Measurements from ENCODE around the gene CERK.

The CERK gene

DNA sequence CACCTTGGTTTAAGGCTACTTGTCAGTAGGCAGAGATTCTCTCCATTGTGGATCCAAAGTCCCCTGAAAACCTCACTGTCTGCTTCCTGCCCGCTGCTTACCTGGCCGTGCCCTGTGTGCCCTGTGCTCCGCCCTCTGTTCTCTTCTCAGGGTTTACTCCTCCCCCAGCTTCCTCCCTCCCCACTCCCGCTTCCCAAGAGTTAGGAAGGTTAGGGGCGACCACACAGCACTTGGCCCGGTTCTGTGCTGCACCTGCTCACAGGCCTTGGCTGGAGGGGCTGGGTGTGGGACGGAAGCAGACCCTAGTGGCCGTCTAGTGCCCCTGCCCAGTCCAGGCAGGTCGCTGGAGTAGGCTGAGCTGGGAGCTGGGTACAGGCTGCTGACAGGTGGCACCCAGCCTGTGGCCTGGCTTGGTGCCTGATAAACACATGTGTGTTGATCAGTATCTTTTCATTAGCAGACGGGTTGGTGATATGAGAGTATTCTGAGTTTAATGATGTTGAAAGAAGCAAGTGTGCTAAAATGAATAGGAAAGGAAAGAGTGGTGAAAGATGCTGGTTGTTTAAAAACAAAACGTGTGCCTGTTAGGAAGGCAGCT lies 77.3 kb downstream of the CERK start:
- no peak overlapping the region for H4K8ac ChIP-seq (ENCODE audit: low read depth, low read length)
- H3K56ac ChIP-seq (ENCODE audit: low read length), result no peak overlapping the region
- no peak overlapping the region for H3K9ac ChIP-seq (ENCODE audit: low read length)
- no peak overlapping the region for H3K23ac ChIP-seq (ENCODE audit: low read length)
- H3K4me1 ChIP-seq (ENCODE audit: control insufficient read depth, low read depth, low read length), result no peaks in the 10 kb centered on the region
- no peak overlapping the region for H3K4ac ChIP-seq (ENCODE audit: low read depth, low read length)
- H2BK5ac ChIP-seq (ENCODE audit: low read length), result no peak overlapping the region
- H2BK15ac ChIP-seq (replicated peaks; ENCODE audit: low read depth), result no peak overlapping the region
- no peak overlapping the region for H3K4me2 ChIP-seq (ENCODE audit: low read length)
- H4K5ac ChIP-seq (ENCODE audit: low read length), result no peak overlapping the region
- no peaks in the 10 kb centered on the region for H3K79me2 ChIP-seq (ENCODE audit: control insufficient read depth, insufficient read depth, low read length)
- no peak for DNase-seq
- no CpG with 5 or more reads among the region's 11 CpGs for WGBS (ENCODE audit: extremely low coverage, insufficient coverage, low lambda C conversion rate)
- no peaks in the 10 kb centered on the region for H3K36me3 ChIP-seq (ENCODE audit: control insufficient read depth, insufficient read depth, low read length)
- no peak overlapping the region for H2AK5ac ChIP-seq (ENCODE audit: low read length)
- H3K18ac ChIP-seq (ENCODE audit: low read length), result no peak overlapping the region
- no peak overlapping the region for H3K27ac ChIP-seq (ENCODE audit: low read depth, low read length)
- H3K27me3 ChIP-seq (ENCODE audit: insufficient read depth, low read length, poor library complexity), result no peaks in the 10 kb centered on the region
- no peaks in the 10 kb centered on the region for H3K79me1 ChIP-seq (ENCODE audit: low read length)
- H3K4me3 ChIP-seq (ENCODE audit: low read length), result no peak overlapping the region
- H2BK120ac ChIP-seq (ENCODE audit: low read depth, low read length), result no peak overlapping the region

DNA sequence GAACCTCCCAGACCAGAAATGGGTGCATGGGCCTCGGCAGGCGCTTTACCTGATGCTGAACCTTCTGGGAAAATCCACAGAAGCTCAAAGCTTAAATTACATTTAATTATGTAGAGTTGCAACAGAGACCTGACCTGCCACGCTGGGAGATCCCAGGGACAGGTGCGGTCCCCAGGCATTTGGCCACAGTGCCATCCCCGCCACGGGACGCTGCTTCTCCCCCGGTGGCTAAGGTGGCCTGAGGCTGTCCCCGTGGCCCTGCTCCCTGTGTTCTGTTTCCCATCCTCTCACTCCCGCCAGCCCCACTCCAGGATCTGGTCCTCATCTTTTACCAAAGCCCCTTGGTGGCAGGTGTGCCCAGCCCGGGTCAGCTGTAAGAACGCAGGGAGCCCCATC lies 78.3 kb downstream of the CERK start:
- no peak overlapping the region for H3K27ac ChIP-seq (ENCODE audit: low read depth, low read length)
- H3K79me2 ChIP-seq (ENCODE audit: control insufficient read depth, insufficient read depth, low read length), result no peaks in the 10 kb centered on the region
- no peak overlapping the region for H2BK5ac ChIP-seq (ENCODE audit: low read length)
- no peak overlapping the region for H3K4me2 ChIP-seq (ENCODE audit: low read length)
- no peak overlapping the region for H2BK120ac ChIP-seq (ENCODE audit: low read depth, low read length)
- no peak for DNase-seq
- no peak overlapping the region for H4K8ac ChIP-seq (ENCODE audit: low read depth, low read length)
- no peak overlapping the region for H3K23ac ChIP-seq (ENCODE audit: low read length)
- H3K36me3 ChIP-seq (ENCODE audit: control insufficient read depth, insufficient read depth, low read length), result no peaks in the 10 kb centered on the region
- no peaks in the 10 kb centered on the region for H3K79me1 ChIP-seq (ENCODE audit: low read length)
- no peak overlapping the region for H3K56ac ChIP-seq (ENCODE audit: low read length)
- H4K5ac ChIP-seq (ENCODE audit: low read length), result no peak overlapping the region
- no peaks in the 10 kb centered on the region for H3K27me3 ChIP-seq (ENCODE audit: insufficient read depth, low read length, poor library complexity)
- no peak overlapping the region for H3K4me3 ChIP-seq (ENCODE audit: low read length)
- H2BK15ac ChIP-seq (replicated peaks; ENCODE audit: low read depth), result no peak overlapping the region
- no CpG with 5 or more reads among the region's 12 CpGs for WGBS (ENCODE audit: extremely low coverage, insufficient coverage, low lambda C conversion rate)
- no peak overlapping the region for H3K18ac ChIP-seq (ENCODE audit: low read length)
- no peak overlapping the region for H2AK5ac ChIP-seq (ENCODE audit: low read length)
- no peak overlapping the region for H3K4ac ChIP-seq (ENCODE audit: low read depth, low read length)
- H3K4me1 ChIP-seq (ENCODE audit: control insufficient read depth, low read depth, low read length), result no peaks in the 10 kb centered on the region
- no peak overlapping the region for H3K9ac ChIP-seq (ENCODE audit: low read length)

DNA sequence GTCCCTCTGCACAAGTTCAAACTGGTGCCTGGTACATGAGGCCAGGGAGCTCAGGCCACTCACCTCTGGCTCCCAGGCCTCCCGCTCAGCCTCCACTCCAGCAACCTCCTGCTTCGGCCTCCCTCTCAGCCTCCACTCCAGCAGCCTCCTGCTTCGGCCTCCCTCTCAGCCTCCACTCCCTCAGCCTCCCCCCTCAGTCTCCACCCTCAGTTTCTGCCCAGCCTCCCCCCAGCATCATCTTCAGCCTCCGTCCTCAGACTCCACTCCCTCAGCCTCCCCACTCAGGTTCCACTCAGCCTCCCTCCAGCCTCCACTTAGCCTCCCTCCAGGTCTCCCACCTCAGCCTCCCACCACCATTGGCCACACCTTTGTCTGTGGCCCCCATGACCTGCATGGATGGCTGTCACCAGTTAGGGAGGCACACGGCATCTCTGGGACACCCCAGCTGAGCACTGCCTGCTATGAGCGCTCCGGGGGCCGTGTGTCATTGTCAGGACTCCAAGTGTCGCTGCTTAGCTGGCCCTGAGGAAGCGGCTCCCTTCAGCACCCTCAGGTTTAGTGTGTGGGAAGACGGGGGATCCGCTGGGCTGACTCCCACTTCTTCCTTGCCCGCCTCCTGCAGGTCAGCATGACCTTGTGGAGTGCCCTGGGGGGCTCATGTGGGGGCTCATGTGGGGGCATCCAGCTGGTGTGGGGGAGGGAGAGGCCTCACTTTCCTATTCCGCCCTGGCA lies 78.8 kb downstream of the CERK start:
- Histone ChIP-seq H3K79me2 (ENCODE audit: control insufficient read depth, insufficient read depth, low read length) (no peaks in the 10 kb centered on the region), H2BK5ac (ENCODE audit: low read length) (no peak overlapping the region), H4K5ac (ENCODE audit: low read length) (no peak overlapping the region), H3K4me2 (ENCODE audit: low read length) (no peak overlapping the region), H2BK120ac (ENCODE audit: low read depth, low read length) (no peak overlapping the region), H3K18ac (ENCODE audit: low read length) (no peak overlapping the region), H3K23ac (ENCODE audit: low read length) (no peak overlapping the region), H3K27me3 (ENCODE audit: insufficient read depth, low read length, poor library complexity) (no peaks in the 10 kb centered on the region), H2BK15ac (replicated peaks; ENCODE audit: low read depth) (no peak overlapping the region), H4K8ac (ENCODE audit: low read depth, low read length) (no peak overlapping the region), H3K9ac (ENCODE audit: low read length) (no peak overlapping the region), H3K4ac (ENCODE audit: low read depth, low read length) (no peak overlapping the region), H3K79me1 (ENCODE audit: low read length) (no peaks in the 10 kb centered on the region), H2AK5ac (ENCODE audit: low read length) (no peak overlapping the region), H3K4me1 (ENCODE audit: control insufficient read depth, low read depth, low read length) (no peaks in the 10 kb centered on the region), H3K36me3 (ENCODE audit: control insufficient read depth, insufficient read depth, low read length) (no peaks in the 10 kb centered on the region), H3K27ac (ENCODE audit: low read depth, low read length) (no peak overlapping the region), H3K4me3 (ENCODE audit: low read length) (no peak overlapping the region), H3K56ac (ENCODE audit: low read length) (no peak overlapping the region)
- WGBS (ENCODE audit: extremely low coverage, insufficient coverage, low lambda C conversion rate), result no CpG with 5 or more reads among the region's 14 CpGs
- no peak for DNase-seq

GRCh38 chr22:46657996-46658947 lies 79.8 kb downstream of the CERK start:
- Histone ChIP-seq H2BK5ac (ENCODE audit: low read length) (no peak overlapping the region), H3K4ac (ENCODE audit: low read depth, low read length) (no peak overlapping the region), H3K27me3 (ENCODE audit: insufficient read depth, low read length, poor library complexity) (no peaks in the 10 kb centered on the region), H3K4me3 (ENCODE audit: low read length) (no peak overlapping the region), H3K18ac (ENCODE audit: low read length) (no peak overlapping the region), H3K9ac (ENCODE audit: low read length) (no peak overlapping the region), H2BK15ac (replicated peaks; ENCODE audit: low read depth) (no peak overlapping the region), H3K23ac (ENCODE audit: low read length) (no peak overlapping the region), H3K4me2 (ENCODE audit: low read length) (no peak overlapping the region), H3K4me1 (ENCODE audit: control insufficient read depth, low read depth, low read length) (no peaks in the 10 kb centered on the region), H4K5ac (ENCODE audit: low read length) (no peak overlapping the region), H3K27ac (ENCODE audit: low read depth, low read length) (no peak overlapping the region), H4K8ac (ENCODE audit: low read depth, low read length) (no peak overlapping the region), H2BK120ac (ENCODE audit: low read depth, low read length) (no peak overlapping the region), H3K36me3 (ENCODE audit: control insufficient read depth, insufficient read depth, low read length) (no peaks in the 10 kb centered on the region), H3K79me1 (ENCODE audit: low read length) (no peaks in the 10 kb centered on the region), H3K56ac (ENCODE audit: low read length) (no peak overlapping the region), H2AK5ac (ENCODE audit: low read length) (no peak overlapping the region), H3K79me2 (ENCODE audit: control insufficient read depth, insufficient read depth, low read length) (no peaks in the 10 kb centered on the region)
- DNase-seq, result no peak
- WGBS (ENCODE audit: extremely low coverage, insufficient coverage, low lambda C conversion rate), result no CpG with 5 or more reads among the region's 37 CpGs

- Histone ChIP-seq H3K4ac (ENCODE audit: low read depth, low read length) (no peak overlapping the region), H3K79me2 (ENCODE audit: control insufficient read depth, insufficient read depth, low read length) (no peaks in the 10 kb centered on the region), H2BK5ac (ENCODE audit: low read length) (no peak overlapping the region), H3K36me3 (ENCODE audit: control insufficient read depth, insufficient read depth, low read length) (no peaks in the 10 kb centered on the region), H3K4me1 (ENCODE audit: control insufficient read depth, low read depth, low read length) (no peaks in the 10 kb centered on the region), H3K4me3 (ENCODE audit: low read length) (no peak overlapping the region), H3K9ac (ENCODE audit: low read length) (no peak overlapping the region), H3K27ac (ENCODE audit: low read depth, low read length) (no peak overlapping the region), H3K23ac (ENCODE audit: low read length) (no peak overlapping the region), H3K79me1 (ENCODE audit: low read length) (no peaks in the 10 kb centered on the region), H3K4me2 (ENCODE audit: low read length) (no peak overlapping the region), H3K18ac (ENCODE audit: low read length) (no peak overlapping the region), H2AK5ac (ENCODE audit: low read length) (no peak overlapping the region), H3K27me3 (ENCODE audit: insufficient read depth, low read length, poor library complexity) (no peaks in the 10 kb centered on the region), H4K5ac (ENCODE audit: low read length) (no peak overlapping the region), H3K56ac (ENCODE audit: low read length) (no peak overlapping the region), H2BK15ac (replicated peaks; ENCODE audit: low read depth) (no peak overlapping the region), H2BK120ac (ENCODE audit: low read depth, low read length) (no peak overlapping the region), H4K8ac (ENCODE audit: low read depth, low read length) (no peak overlapping the region)
- no CpG with 5 or more reads among the region's 10 CpGs for WGBS (ENCODE audit: extremely low coverage, insufficient coverage, low lambda C conversion rate)
- DNase-seq, result no peak
Measured at GRCh38 chr22:46657655-46657953, 80.4 kb downstream of the CERK start.
